DOHH2 (cell line): Measurements from ENCODE around the gene TMEM184A.

Experiments used
- H3F3A ChIP-seq: fragments of 200-600 bp; sonication (generic), shearing (Covaris generic); 2 replicates; pipeline ENCODE4 v1.6.0; 2016; ENCODE audit warnings: antibody characterized with exemption, mild to moderate bottlenecking; ENCODE audit not compliant: control insufficient read depth, insufficient read depth
- H3K27ac ChIP-seq: fragments of 200-600 bp; sonication (generic); 2 replicates; pipeline ENCODE4 v1.5.1; 2014; ENCODE audit warnings: low read depth, mild to moderate bottlenecking, low read length, moderate library complexity
- H3K27me3 ChIP-seq: fragments of 200-600 bp; sonication (generic); 2 replicates; pipeline ENCODE4 v1.6.1; 2014; ENCODE audit warnings: mild to moderate bottlenecking, low read length, mixed read lengths; ENCODE audit not compliant: control insufficient read depth
- H3K36me3 ChIP-seq: fragments of 200-600 bp; sonication (generic); 2 replicates; pipeline ENCODE4 v1.6.1; 2014; ENCODE audit warnings: mild to moderate bottlenecking, low read length, moderate library complexity, mixed read lengths; ENCODE audit not compliant: control insufficient read depth
- H3K4me1 ChIP-seq: fragments of 200-600 bp; sonication (generic); 2 replicates; pipeline ENCODE4 v1.6.1; 2014; ENCODE audit warnings: mild to moderate bottlenecking, low read length, mixed read lengths; ENCODE audit not compliant: control insufficient read depth
- H3K4me2 ChIP-seq: fragments of 200-600 bp; sonication (generic); 2 replicates; pipeline ENCODE4 v1.6.0; 2014; ENCODE audit warnings: mild to moderate bottlenecking, low read length, moderate library complexity
- H3K4me3 ChIP-seq: fragments of 200-600 bp; sonication (generic); 2 replicates; pipeline ENCODE4 v1.5.1; 2014; ENCODE audit warnings: mild to moderate bottlenecking, low read length, mixed read lengths
- H3K79me2 ChIP-seq: fragments of 200-600 bp; sonication (generic); 2 replicates; pipeline ENCODE4 v1.6.1; 2014; ENCODE audit warnings: mild to moderate bottlenecking, low read length, mixed read lengths; ENCODE audit not compliant: control insufficient read depth
- H3K9me2 ChIP-seq: fragments of 200-600 bp; sonication (generic); replicated peaks from 2 replicates; pipeline ENCODE4 v1.6.1; 2014; ENCODE audit warnings: mild to moderate bottlenecking, low read length, mixed read lengths; ENCODE audit not compliant: control insufficient read depth
- H3K9me3 ChIP-seq: fragments of 200-600 bp; sonication (generic); 2 replicates; pipeline ENCODE4 v1.6.1; 2014; ENCODE audit warnings: antibody characterized with exemption, low read length, mixed read lengths; ENCODE audit not compliant: control insufficient read depth, insufficient read depth
- H4K20me1 ChIP-seq: fragments of 200-600 bp; sonication (generic); 2 replicates; pipeline ENCODE4 v1.6.0; 2014; ENCODE audit warnings: low read depth, mild to moderate bottlenecking, antibody characterized with exemption, low read length, moderate library complexity; ENCODE audit not compliant: control insufficient read depth, insufficient read depth
- CTCF ChIP-seq: fragments of 200-600 bp; sonication (generic); IDR thresholded peaks from one replicate; pipeline ENCODE4 v1.5.1; 2014; ENCODE audit warnings: antibody characterized with exemption, mild to moderate bottlenecking, low read depth, low read length; ENCODE audit not compliant: poor library complexity, severe bottlenecking
- EZH2phosphoT487 ChIP-seq: fragments of 200-600 bp; sonication (generic); IDR thresholded peaks from 2 replicates; pipeline ENCODE4 v1.6.1; 2017; ENCODE audit warnings: borderline replicate concordance, mild to moderate bottlenecking, antibody characterized with exemption, low read length, moderate library complexity, mixed read lengths

Gene TMEM184A

GRCh38 chr7:1586827-1587705, 31.1 kb upstream of the TMEM184A start:
- Histone ChIP-seq H3K4me1 (peaks cover 15% of the 10 kb centered on the region), H4K20me1 (0 out of 2 replicates have a peak, but pooled peaks cover 2% of the 10 kb centered on the region), H3K79me2 (no peaks in the 10 kb centered on the region), H3K36me3 (no peaks in the 10 kb centered on the region), H3K27ac (no peak overlapping the region), H3K27me3 (peaks cover 29% of the 10 kb centered on the region), H3K4me2 (no peak overlapping the region), H3K9me3 (no peaks in the 10 kb centered on the region), H3F3A (no peaks in the 10 kb centered on the region), H3K9me2 (no peaks in the 10 kb centered on the region), H3K4me3 (no peak overlapping the region)
- no peak for TF ChIP-seq EZH2phosphoT487
- no peak for TF ChIP-seq CTCF

- no peak for TF ChIP-seq CTCF
- no peak for TF ChIP-seq EZH2phosphoT487
- peaks cover 21% of the 10 kb centered on the region for H3K27me3 ChIP-seq
- H3K4me3 ChIP-seq = no peak overlapping the region
- peaks cover 7% of the 10 kb centered on the region for H3K4me1 ChIP-seq
- H3K36me3 ChIP-seq = no peaks in the 10 kb centered on the region
- H3K9me2 ChIP-seq = no peaks in the 10 kb centered on the region
- H3K4me2 ChIP-seq = no peak overlapping the region
- H3K9me3 ChIP-seq = no peaks in the 10 kb centered on the region
- no peaks in the 10 kb centered on the region for H3F3A ChIP-seq
- H4K20me1 ChIP-seq = 0 out of 2 replicates have a peak, but pooled peaks cover 2% of the 10 kb centered on the region
- H3K79me2 ChIP-seq = no peaks in the 10 kb centered on the region
- no peak overlapping the region for H3K27ac ChIP-seq
These were observed 30.3 kb upstream of the TMEM184A start for GRCh38 chr7:1586126-1586826.

GRCh38 chr7:1585142-1585981, 29.4 kb upstream of the TMEM184A start:
- Histone ChIP-seq H4K20me1 (0 out of 2 replicates have a peak, but pooled peaks cover 2% of the 10 kb centered on the region), H3K4me1 (no peaks in the 10 kb centered on the region), H3K9me2 (no peaks in the 10 kb centered on the region), H3K4me3 (no peak overlapping the region), H3F3A (no peaks in the 10 kb centered on the region), H3K27me3 (peaks cover 11% of the 10 kb centered on the region), H3K79me2 (no peaks in the 10 kb centered on the region), H3K36me3 (no peaks in the 10 kb centered on the region), H3K27ac (no peak overlapping the region), H3K4me2 (no peak overlapping the region), H3K9me3 (no peaks in the 10 kb centered on the region)
- TF ChIP-seq EZH2phosphoT487 = no peak
- TF ChIP-seq CTCF = no peak
